HG03280 (cell line): Measurements from ENCODE around the gene SPACA7.

Experiments used
- ATAC-seq: cut with Tn5 transposase; IDR thresholded peaks from one replicate; pipeline ENCODE4 v1.9.1; 2021; ENCODE audit warnings: mild to moderate bottlenecking, moderate library complexity; ENCODE audit not compliant: unreplicated experiment

Gene SPACA7

GRCh38 chr13:112462408-112462807 lies 86.3 kb downstream of the SPACA7 start:
- no peak for ATAC-seq

DNA sequence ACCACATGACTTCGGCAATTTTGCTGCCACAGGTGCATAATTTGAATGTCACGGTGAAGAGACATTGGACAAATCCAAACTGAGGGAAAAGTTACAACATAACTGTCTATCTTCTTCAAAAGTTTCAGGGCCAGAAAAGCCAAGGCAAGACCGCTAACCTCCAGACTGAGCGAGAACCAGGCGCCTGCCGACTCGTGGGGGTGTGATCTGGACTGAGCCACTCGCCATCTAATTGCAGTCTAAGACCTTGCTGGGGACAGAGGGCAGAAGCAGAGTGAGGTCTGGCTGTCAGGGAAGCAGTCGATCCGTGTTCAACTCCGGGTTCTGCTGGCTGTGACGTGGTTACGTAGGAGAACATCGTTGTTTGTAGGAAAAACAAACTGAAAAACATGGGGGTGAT lies 88.6 kb downstream of the SPACA7 start:
- no peak for ATAC-seq

DNA sequence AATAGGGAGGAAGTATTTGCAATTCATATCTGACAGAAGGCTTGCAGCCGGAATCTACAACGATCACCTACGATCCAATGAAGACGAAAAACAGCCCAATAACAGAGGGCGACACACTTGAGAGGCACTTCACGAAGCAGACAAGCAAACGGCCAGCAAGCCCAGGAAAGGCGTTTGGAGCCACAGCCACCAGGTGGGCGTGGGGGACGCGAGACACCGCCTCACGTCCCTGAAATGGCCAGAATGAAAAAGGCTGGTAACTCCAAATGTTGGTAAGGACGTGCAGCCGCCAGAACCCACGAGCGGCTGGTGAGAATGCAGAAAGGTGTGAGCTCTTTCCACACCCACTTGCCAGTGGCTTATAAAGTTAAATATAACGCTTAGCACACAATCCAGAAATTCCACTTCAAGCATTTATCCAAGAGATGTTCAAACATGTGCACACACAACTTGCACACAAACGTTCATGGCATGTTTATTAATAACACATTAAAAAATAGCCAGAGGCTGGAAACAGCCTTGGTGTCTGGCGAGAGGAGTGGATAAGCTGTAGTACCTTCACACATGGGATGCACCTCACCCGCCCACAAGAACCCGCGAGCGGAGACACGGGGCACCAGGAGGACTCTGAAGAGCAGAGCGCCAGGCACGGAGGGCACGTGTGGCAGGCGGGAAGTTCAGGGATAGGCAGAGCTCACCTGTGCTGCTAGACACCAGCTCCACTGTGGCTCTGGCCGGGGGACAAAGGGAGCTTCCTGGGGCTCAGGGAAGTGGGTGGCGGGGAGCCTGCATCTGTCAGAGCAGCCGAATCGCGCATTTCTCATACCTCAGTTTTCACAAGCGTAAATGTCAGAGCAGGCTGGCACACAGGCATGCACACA lies 89.3 kb downstream of the SPACA7 start:
- ATAC-seq = no peak

DNA sequence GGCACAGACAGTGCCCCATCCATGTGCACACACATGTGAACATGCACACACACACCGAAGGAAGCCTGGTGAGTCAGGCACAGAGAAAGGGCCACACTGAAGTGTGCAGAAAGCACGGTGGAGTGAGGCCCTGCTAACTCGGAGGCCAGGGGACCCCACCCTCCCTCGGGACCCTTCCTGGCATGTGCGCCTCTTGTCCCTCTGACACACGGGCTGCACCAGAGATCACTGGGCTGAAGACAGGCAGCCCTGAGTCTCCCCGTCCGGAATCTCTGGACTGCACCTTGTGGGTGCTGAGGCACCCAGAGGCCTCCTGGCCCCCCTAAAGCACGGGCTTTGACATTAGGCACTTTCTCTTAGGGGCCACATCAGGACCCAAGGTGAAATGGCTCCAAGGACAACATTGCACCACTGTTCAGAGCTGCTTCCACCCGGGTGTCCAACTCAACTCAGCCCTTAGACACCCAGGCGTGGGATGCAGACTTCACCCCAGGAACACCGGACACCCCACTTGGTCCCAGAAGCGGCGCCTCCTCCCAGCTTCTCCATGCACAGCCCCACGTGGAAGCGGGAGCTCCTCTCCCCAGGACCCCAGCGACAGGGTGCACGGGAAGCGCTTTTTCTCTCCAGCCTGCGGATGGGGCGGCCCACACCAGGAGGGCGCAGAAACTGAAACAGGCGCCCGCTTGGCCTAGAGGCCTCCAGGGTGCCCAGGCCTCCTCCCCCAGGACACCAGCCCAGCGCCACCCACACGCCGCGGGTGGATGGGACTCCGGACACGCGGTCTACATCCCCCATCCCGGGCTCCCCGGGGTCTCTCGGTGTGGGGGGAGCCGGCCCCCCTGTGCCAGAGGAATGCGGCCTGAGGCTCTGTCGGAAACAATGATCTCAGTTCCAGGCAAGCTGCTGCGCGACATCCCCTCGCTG lies 90.2 kb downstream of the SPACA7 start:
- no peak for ATAC-seq

DNA sequence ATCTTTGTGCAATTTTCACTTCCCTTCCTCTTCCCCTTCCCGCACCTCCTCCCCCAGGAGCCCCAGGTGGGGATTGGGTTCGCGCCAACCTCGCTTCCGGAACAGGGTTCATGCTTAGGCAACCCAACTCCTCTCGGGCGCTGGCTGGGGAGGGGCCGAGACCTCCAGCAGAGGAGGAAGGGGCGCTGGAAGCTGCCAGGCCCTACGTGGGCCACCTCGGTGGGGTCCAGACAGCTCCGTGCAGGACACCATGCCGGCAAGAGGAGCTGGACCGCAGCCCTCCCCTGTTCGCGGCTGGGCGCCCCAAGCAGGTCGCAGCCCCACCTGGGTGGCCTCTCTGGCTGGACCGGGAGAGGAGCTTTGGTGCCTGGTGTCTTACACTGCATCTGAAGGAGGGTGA lies 91.1 kb downstream of the SPACA7 start:
- ATAC-seq = no peak

DNA sequence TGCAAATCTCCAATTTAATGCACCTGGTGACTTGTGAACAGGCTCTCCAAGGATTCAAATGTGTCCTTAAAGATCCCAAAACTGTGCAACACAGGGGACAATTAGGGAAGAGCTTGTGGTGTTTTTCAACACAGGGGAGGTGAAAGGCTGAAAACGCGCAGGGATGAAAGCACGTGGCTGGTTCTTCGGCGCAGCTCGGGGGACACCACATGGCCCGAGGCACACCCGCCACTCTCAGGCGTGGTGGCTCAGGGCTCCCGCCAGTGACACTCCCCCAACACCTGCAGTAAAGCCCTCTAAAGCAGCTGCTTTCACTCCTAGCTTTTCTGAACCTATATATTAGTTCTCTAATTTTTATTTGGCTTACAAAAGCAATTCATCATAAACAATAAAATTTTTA lies 91.9 kb downstream of the SPACA7 start:
- ATAC-seq = no peak

DNA sequence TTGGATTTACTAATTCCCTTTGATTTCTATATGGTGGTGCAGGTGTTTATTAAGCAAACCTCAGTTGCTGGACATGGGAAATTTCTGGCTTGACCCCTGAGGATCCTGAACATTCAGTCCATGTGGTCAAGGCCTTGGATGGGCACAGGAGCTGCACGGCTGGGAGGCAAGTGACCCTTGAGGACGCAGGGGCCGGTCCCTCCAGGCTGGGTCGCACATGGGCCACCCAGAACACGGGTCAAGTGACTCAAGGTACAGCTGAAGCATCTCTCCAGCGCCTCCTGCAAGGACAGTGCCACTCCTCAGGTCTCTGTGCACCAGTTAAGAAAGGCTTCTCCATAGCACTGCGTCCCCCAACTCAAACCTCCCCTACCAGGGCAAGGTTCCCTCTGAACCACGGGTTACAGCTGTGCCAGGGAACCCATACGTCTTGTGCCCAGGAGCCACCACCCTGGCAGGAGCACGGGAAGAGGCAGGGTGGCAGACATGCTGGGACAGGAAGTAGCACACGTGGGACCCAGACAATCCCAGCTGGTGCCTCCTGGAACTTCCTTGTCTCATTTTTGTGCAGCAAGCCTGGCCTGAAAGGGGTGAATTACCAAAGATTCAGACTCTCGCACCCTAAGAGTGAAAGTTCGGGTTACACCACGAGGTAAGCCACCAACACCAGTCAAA lies 93.1 kb downstream of the SPACA7 start:
- ATAC-seq = no peak

DNA sequence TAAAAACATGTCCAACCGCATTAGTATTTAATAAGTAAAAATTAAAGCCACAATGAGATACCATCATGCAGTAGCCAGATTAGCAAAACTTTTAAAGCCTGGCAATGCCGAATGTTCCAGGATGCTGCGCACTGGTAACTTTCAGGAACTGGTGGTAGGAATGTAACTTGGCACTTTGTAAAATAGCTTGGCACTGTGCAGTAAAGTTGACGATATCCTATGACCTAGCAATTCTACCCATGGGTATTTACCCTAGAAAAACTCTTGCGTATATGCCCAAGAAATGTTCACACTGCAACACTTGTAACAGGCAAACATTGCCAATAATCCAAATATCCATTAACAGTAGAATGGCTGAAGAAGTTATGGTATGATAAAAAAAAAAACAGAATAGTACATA lies 97.7 kb downstream of the SPACA7 start:
- ATAC-seq = no peak

DNA sequence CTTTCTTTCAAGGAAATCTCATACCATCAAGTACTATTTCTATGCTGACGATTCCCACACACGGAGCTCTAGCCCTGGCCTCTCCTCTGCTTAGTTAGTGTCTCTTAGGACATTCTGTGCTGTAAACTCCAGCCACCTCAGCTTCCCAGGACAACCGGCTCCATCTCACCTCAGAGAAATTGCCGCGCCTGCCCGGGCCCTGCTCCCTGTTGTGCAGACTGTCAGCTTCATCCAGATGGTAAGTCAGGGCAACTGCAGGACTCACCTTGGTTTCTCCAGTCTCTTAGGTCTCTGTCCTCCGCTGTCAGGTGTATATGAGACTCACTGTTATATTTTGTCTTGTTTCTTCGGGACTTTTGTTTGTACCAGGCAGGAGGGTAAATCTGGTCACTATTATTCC lies 98.7 kb downstream of the SPACA7 start:
- no peak for ATAC-seq

DNA sequence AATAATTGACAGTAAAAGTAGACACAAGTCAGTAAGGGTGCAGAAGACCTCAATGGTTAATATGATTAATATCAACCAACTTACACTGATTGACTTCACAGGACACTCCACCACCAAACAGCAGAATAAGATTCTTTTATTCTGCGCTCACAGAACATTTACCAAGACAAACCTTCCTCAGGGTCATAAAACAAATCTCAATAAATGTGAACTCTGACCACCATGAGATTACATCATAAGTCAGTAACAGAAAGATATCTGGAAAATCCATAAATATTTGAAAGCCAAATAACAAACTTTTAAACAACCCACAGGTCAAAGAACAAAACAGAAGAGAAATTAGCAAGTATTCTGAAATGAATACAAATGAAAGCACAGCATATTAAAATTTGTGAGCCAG lies 99.7 kb downstream of the SPACA7 start:
- no peak for ATAC-seq

- no peak for ATAC-seq
Observed at GRCh38 chr13:112477070-112477619, 101.0 kb downstream of the SPACA7 start.

GRCh38 chr13:112479389-112479788 lies 103.2 kb downstream of the SPACA7 start:
- no peak for ATAC-seq

GRCh38 chr13:112481458-112481857 lies 105.3 kb downstream of the SPACA7 start:
- ATAC-seq = no peak

- ATAC-seq = no peak
Observed at GRCh38 chr13:112483299-112483698, 107.1 kb downstream of the SPACA7 start.
